ENCODE data around the gene RANBP3L.
"Not testable (repeated sequence)": the region's sequence is repeated elsewhere in the genome, so short reads cannot be mapped to it uniquely, and the experiment has no call there.

The RANBP3L gene

GRCh38 chr5:36206913-36207312 is 94.8 kb downstream of the RANBP3L start:
- DNase-seq (ENCODE audit: low read depth in 2 of 2): no peak

DNA sequence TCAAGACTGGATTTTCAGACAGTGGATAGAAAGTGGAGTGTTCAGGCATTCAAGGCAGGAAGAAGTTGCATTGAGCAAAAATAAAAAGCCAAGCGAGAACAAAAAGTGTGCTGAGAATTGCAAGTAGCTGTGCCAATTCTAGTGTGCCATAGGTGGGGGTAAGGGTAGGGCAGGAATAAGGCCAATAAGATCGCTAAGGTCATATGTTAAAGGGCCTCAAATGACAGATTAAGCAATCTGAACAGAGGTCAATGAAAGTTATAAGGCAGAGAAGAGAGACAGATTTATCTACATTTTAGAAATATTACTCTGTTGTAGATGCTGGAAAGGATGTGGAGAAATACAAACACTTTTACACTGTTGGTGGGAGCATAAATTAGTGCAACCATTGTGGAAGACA is 96.4 kb downstream of the RANBP3L start:
- no peak for DNase-seq (ENCODE audit: low read depth in 2 of 2)

DNA sequence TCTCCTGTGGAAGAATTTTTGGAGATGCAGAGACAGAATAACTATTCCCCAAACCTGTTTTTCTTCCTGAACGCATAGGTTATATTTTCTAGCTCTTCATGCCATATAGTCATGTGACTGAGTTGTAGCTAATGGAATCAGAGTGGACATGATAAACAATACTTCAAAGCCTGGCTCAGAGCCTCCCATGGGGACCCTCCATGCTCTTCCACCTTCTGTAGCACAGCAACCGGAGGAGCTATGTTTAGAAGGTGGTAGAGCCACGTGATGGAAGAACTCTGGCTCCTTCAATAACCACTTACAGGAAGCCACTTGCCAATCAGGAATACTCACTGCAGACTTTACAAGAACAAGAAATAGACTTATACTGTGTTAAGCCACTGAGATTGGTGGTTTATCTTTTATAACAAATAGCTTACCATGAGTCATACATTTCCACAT is 99.2 kb downstream of the RANBP3L start:
- DNase-seq (ENCODE audit: low read depth in 2 of 2): no peak

DNA sequence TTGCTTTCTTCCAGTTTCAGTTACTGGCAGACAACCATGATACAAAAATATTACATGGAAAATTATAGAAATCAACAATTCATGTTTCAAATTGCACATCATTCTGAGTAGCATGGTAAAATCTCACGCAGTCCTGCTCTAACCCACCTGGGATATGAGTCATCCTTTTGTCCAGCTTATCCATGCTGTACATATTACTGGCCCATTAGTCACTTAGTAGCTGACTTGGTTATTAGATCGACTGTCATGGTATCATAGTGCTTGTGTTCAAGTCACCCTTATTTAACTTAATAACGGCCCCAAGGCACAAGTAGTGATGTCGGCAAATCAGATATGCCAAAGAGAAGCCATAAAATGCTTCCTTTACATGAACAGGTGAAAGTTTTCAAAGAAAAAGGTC is 101.2 kb downstream of the RANBP3L start:
- DNase-seq (ENCODE audit: low read depth in 2 of 2): no peak

DNA sequence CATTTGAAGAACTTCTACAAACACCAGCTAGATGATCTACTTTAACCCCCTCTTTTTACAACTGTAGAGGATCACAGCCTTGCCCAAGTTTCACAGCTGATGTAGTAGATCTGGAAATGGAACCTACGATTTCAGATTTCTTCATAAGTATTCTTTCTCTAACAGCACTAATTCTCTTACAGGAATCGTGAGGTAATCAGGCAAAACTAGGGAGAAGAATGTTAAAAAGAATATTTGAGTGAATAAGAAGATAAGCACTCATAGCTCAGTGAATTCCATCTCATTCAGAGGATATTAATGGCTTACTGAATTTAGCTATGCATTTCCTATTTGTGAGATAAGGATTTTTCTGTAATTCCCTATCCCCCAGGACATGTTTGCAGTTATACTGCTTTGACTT is 102.1 kb downstream of the RANBP3L start:
- DNase-seq (ENCODE audit: low read depth in 2 of 2): no peak

DNA sequence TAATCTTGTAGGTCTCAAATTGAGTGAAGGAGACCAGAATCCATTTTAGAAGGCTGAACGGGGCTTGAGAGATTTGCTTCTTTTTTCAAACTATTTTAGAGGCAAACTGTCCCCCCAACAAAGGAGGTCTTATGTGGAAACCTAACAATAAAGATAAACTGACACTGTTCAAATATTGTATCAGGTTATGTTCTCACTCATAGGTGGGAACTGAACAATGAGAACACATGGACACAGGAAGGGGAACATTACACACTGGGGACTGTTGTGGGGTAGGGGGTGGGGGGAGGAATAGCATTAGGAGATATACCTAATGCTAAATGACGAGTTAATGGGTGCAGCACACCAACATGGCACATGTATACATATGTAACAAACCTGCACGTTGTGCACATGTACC is 102.9 kb downstream of the RANBP3L start:
- DNase-seq (ENCODE audit: low read depth in 2 of 2): not testable (repeated sequence)
